Trophoblast cell (in vitro differentiated cells and primary cell): ENCODE data around the gene ITPR1.
A peak's percentile ranks its signal among the peaks of the same experiment; 100 is the strongest.

Experiments used
- DNase-seq, 2 donors: peaks; one replicate each; pipeline ENCODE4 v3.0.0-alpha.2; 2016
- H2AFZ ChIP-seq: 2 replicates; pipeline ENCODE4 v1.6.1; 2013; ENCODE audit warnings: low read length, moderate library complexity, mild to moderate bottlenecking; ENCODE audit not compliant: insufficient read depth, poor library complexity
- H2AK5ac ChIP-seq: 2 replicates; pipeline ENCODE4 v1.6.1; 2013; ENCODE audit warnings: mild to moderate bottlenecking, low read length
- H2BK120ac ChIP-seq: 2 replicates; pipeline ENCODE4 v1.6.1; 2013; ENCODE audit warnings: low read length, mild to moderate bottlenecking, moderate library complexity; ENCODE audit not compliant: insufficient read depth, poor library complexity
- H2BK12ac ChIP-seq: 2 replicates; pipeline ENCODE4 v1.6.1; 2013; ENCODE audit warnings: mild to moderate bottlenecking, low read length, moderate library complexity
- H2BK5ac ChIP-seq: 2 replicates; pipeline ENCODE4 v1.6.1; 2013; ENCODE audit warnings: low read length, low read depth, moderate library complexity, mild to moderate bottlenecking; ENCODE audit not compliant: poor library complexity
- H3K14ac ChIP-seq: 2 replicates; pipeline ENCODE4 v1.6.1; 2013; ENCODE audit warnings: mild to moderate bottlenecking, low read length
- H3K18ac ChIP-seq: 2 replicates; pipeline ENCODE4 v1.6.1; 2013; ENCODE audit warnings: mild to moderate bottlenecking, low read length
- H3K23ac ChIP-seq: 2 replicates; pipeline ENCODE4 v1.6.1; 2013; ENCODE audit warnings: low read length
- H3K27ac ChIP-seq: 2 replicates; pipeline ENCODE4 v1.5.1; 2013; ENCODE audit warnings: low read depth, mild to moderate bottlenecking, inconsistent platforms, low read length, moderate library complexity
- H3K27me3 ChIP-seq: 2 replicates; pipeline ENCODE4 v1.6.1; 2013; ENCODE audit warnings: inconsistent platforms, mild to moderate bottlenecking, low read length, moderate library complexity; ENCODE audit not compliant: insufficient read depth
- H3K36me3 ChIP-seq, 2 experiments: 1 replicate in 1 of 2; 2 replicates in 1 of 2; pipeline ENCODE4 v1.6.1; 2013; ENCODE audit warnings: low read length in 2 of 2, mild to moderate bottlenecking in 2 of 2, moderate library complexity in 1 of 2; ENCODE audit not compliant: insufficient read depth in 2 of 2, control insufficient read depth in 1 of 2
- H3K4ac ChIP-seq: 2 replicates; pipeline ENCODE4 v1.6.1; 2013; ENCODE audit warnings: low read depth, mild to moderate bottlenecking, low read length, moderate library complexity
- H3K4me1 ChIP-seq, 2 experiments: 1 replicate in 1 of 2; 2 replicates in 1 of 2; pipeline ENCODE4 v1.6.1; 2013; ENCODE audit warnings: low read length in 2 of 2, mild to moderate bottlenecking in 2 of 2, moderate library complexity in 1 of 2; ENCODE audit not compliant: insufficient read depth in 2 of 2, control insufficient read depth in 1 of 2
- H3K4me2 ChIP-seq: 2 replicates; pipeline ENCODE4 v1.6.1; 2013; ENCODE audit warnings: inconsistent platforms, mild to moderate bottlenecking, low read length, moderate library complexity
- H3K4me3 ChIP-seq: 2 replicates; pipeline ENCODE4 v1.5.1; 2013; ENCODE audit warnings: mild to moderate bottlenecking, low read depth, low read length, inconsistent platforms
- H3K79me1 ChIP-seq: one replicate; pipeline ENCODE4 v1.6.1; 2013; ENCODE audit warnings: low read length
- H3K79me2 ChIP-seq: 2 replicates; pipeline ENCODE4 v1.6.1; 2013; ENCODE audit warnings: low read length, mild to moderate bottlenecking; ENCODE audit not compliant: control insufficient read depth, insufficient read depth, poor library complexity
- H3K9ac ChIP-seq: 2 replicates; pipeline ENCODE4 v1.6.1; 2013; ENCODE audit warnings: mild to moderate bottlenecking, low read length
- H3K9me3 ChIP-seq: 2 replicates; pipeline ENCODE4 v1.6.1; 2013; ENCODE audit warnings: low read depth, mild to moderate bottlenecking, control low read depth, inconsistent platforms, low read length; ENCODE audit not compliant: insufficient read depth
- H4K12ac ChIP-seq: 2 replicates; pipeline ENCODE4 v1.6.1; 2013; ENCODE audit warnings: low read depth, mild to moderate bottlenecking, low read length, moderate library complexity
- H4K8ac ChIP-seq: 2 replicates; pipeline ENCODE4 v1.6.1; 2013; ENCODE audit warnings: low read depth, mild to moderate bottlenecking, low read length, moderate library complexity
- H4K91ac ChIP-seq: one replicate; pipeline ENCODE4 v1.6.1; 2013; ENCODE audit warnings: low read depth, mild to moderate bottlenecking, low read length, moderate library complexity
- WGBS: extraction: QIAGEN DNeasy Blood & Tissue Kit; methylation state at CpG from one replicate; pipeline ENCODE4 v1.1.7; 2013; ENCODE audit warnings: missing lambda C conversion rate; ENCODE audit not compliant: insufficient read length, insufficient coverage; ENCODE audit errors: extremely low coverage; 5-methylcytosine and 5-hydroxymethylcytosine counted together

ITPR1 gene

GRCh38 chr3:4684976-4685375 lies 191.8 kb downstream of the ITPR1 start:
- no peak overlapping the region for H3K4ac ChIP-seq
- H3K36me3 ChIP-seq, result no peaks in the 10 kb centered on the region
- no peak overlapping the region for H2BK120ac ChIP-seq
- no peak overlapping the region for H3K23ac ChIP-seq
- H4K12ac ChIP-seq, result no peak overlapping the region
- H2AFZ ChIP-seq, result no peak overlapping the region
- no peak for DNase-seq
- H3K4me2 ChIP-seq, result no peak overlapping the region
- no peak overlapping the region for H3K9ac ChIP-seq
- H3K18ac ChIP-seq, result no peak overlapping the region
- peak overlapping the region; percentile 50 for H2BK12ac ChIP-seq
- H3K27ac ChIP-seq, result no peak overlapping the region
- H3K4me1 ChIP-seq, result peaks cover 7 to 10% of the 10 kb centered on the region in 2 experiments
- H4K91ac ChIP-seq, result no peak overlapping the region
- peaks cover 2% of the 10 kb centered on the region for H3K9me3 ChIP-seq
- no peak overlapping the region for H2AK5ac ChIP-seq
- WGBS, result no CpG with 5 or more reads among the region's 10 CpGs
- H2BK5ac ChIP-seq, result no peak overlapping the region
- no peaks in the 10 kb centered on the region for H3K79me2 ChIP-seq
- no peak overlapping the region for H4K8ac ChIP-seq
- H3K4me3 ChIP-seq, result no peak overlapping the region
- no peak overlapping the region for H3K14ac ChIP-seq
- H3K27me3 ChIP-seq, result no peaks in the 10 kb centered on the region
- peaks cover 5% of the 10 kb centered on the region for H3K79me1 ChIP-seq

DNA sequence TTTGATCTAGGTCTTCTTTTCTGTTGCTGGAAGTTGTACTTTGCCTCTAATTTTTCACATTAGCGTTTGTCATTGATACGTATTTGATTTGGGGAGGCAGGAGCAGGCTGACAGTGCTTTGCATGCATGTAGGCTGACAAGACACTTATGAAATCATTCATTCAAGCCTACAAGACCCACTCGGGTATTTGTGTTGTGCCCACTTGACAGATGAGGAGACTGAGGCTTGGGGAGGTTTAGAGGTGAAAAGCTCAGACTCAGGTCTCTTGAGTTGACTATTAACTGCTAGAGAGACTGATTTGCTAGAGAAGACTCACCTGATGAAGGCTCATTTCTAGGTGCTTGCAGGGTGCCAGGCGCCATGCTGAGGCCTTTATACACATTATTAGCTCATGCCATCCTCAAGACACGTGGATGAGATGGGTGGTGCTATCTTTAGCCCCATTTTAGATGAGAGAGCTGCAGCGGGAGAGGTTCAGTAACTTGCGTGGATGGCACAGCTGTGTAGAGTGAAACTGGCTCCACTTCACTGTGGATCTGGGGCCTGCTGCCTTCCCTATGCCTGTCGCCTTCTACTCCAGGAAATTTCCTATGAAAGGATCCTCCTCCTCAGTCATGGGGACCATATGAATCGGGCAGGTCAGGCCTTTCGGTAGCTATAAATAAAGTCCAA lies 192.7 kb downstream of the ITPR1 start:
- H4K12ac ChIP-seq, result no peak overlapping the region
- H2BK120ac ChIP-seq, result no peak overlapping the region
- H3K4ac ChIP-seq, result no peak overlapping the region
- H3K4me3 ChIP-seq, result no peak overlapping the region
- no CpG with 5 or more reads among the region's 10 CpGs for WGBS
- no peak overlapping the region for H3K18ac ChIP-seq
- H2BK5ac ChIP-seq, result no peak overlapping the region
- H2AK5ac ChIP-seq, result no peak overlapping the region
- no peaks in the 10 kb centered on the region for H3K27me3 ChIP-seq
- H3K23ac ChIP-seq, result no peak overlapping the region
- DNase-seq, result no peak
- H3K79me2 ChIP-seq, result no peaks in the 10 kb centered on the region
- H2BK12ac ChIP-seq, result peak overlapping the region; percentile 32
- peaks cover 5% of the 10 kb centered on the region for H3K79me1 ChIP-seq
- no peak overlapping the region for H3K9ac ChIP-seq
- H3K4me2 ChIP-seq, result no peak overlapping the region
- H4K91ac ChIP-seq, result no peak overlapping the region
- H3K14ac ChIP-seq, result no peak overlapping the region
- peaks cover 7 to 10% of the 10 kb centered on the region in 2 experiments for H3K4me1 ChIP-seq
- peaks cover 2% of the 10 kb centered on the region for H3K9me3 ChIP-seq
- H3K27ac ChIP-seq, result no peak overlapping the region
- H3K36me3 ChIP-seq, result no peaks in the 10 kb centered on the region
- no peak overlapping the region for H2AFZ ChIP-seq
- no peak overlapping the region for H4K8ac ChIP-seq

- H2AFZ ChIP-seq, result no peak overlapping the region
These were observed 193.5 kb downstream of the ITPR1 start for GRCh38 chr3:4686619-4687018.

GRCh38 chr3:4687167-4687566 lies 194.0 kb downstream of the ITPR1 start:
- H2BK5ac ChIP-seq, result no peak overlapping the region
- no peak overlapping the region for H2BK12ac ChIP-seq
- peaks cover 2% of the 10 kb centered on the region for H3K9me3 ChIP-seq
- no peak overlapping the region for H3K4ac ChIP-seq
- H3K27ac ChIP-seq, result no peak overlapping the region
- no peak overlapping the region for H3K14ac ChIP-seq
- H4K12ac ChIP-seq, result no peak overlapping the region
- no peak overlapping the region for H3K23ac ChIP-seq
- no peak overlapping the region for H3K9ac ChIP-seq
- no peaks in the 10 kb centered on the region for H3K36me3 ChIP-seq
- no CpG with 5 or more reads among the region's 4 CpGs for WGBS
- H3K79me2 ChIP-seq, result no peaks in the 10 kb centered on the region
- H3K4me1 ChIP-seq, result peaks cover 7 to 10% of the 10 kb centered on the region in 2 experiments
- peaks cover 5% of the 10 kb centered on the region for H3K79me1 ChIP-seq
- H3K18ac ChIP-seq, result no peak overlapping the region
- no peaks in the 10 kb centered on the region for H3K27me3 ChIP-seq
- H2AK5ac ChIP-seq, result no peak overlapping the region
- H3K4me3 ChIP-seq, result no peak overlapping the region
- no peak overlapping the region for H2BK120ac ChIP-seq
- DNase-seq, result peak; percentile 87 to 96
- no peak overlapping the region for H2AFZ ChIP-seq
- H4K91ac ChIP-seq, result no peak overlapping the region
- no peak overlapping the region for H3K4me2 ChIP-seq
- H4K8ac ChIP-seq, result no peak overlapping the region

More at GRCh38 chr3:4686619-4687018, 193.5 kb downstream of the ITPR1 start:
- Histone ChIP-seq H3K36me3 (no peaks in the 10 kb centered on the region), H3K14ac (peak overlapping the region; percentile 47), H2BK5ac (peak overlapping the region; percentile 69), H3K27me3 (no peaks in the 10 kb centered on the region), H3K4me3 (no peak overlapping the region), H4K91ac (peak overlapping the region; percentile 70), H4K8ac (peak overlapping the region; percentile 62), H3K79me2 (no peaks in the 10 kb centered on the region), H2AK5ac (no peak overlapping the region), H3K4me2 (no peak overlapping the region), H3K79me1 (peaks cover 5% of the 10 kb centered on the region), H3K9ac (no peak overlapping the region), H3K9me3 (peaks cover 2% of the 10 kb centered on the region), H3K18ac (peak overlapping the region; percentile 14), H3K27ac (peak overlapping the region; percentile 21), H3K23ac (no peak overlapping the region), H3K4me1 (peaks cover 7 to 10% of the 10 kb centered on the region in 2 experiments), H4K12ac (no peak overlapping the region), H3K4ac (peak overlapping the region; percentile 39), H2BK120ac (peak overlapping the region; percentile 35), H2BK12ac (peak overlapping the region; percentile 24)
- no CpG with 5 or more reads among the region's 4 CpGs for WGBS
- peak in 1 of 2 donors; percentile 31 for DNase-seq
